Naive thymus-derived CD4-positive, alpha-beta T cell (primary cell): ENCODE data around the gene ASB13. TPM values are rescaled to one million over a fixed set of nuclear protein-coding genes. Genes with fewer than 3 reads are reported as not detected.

Experiments
- ATAC-seq: fragments of 150-1000 bp; cut with Tn5 transposase; 2 replicates; pipeline ENCODE4 v1.10.0; 2021; ENCODE audit warnings: mild to moderate bottlenecking, moderate library complexity
- CTCF ChIA-PET: fragments of 350-600 bp; sonication (Branson Sonifier 250); formaldehyde crosslinking; loops from one replicate; lab custom pipeline; 2021; ENCODE audit warnings: antibody characterized with exemption; lab: Charles Lee
- POLR2A ChIA-PET: fragments of 350-600 bp; sonication (Branson Sonifier 250); formaldehyde crosslinking; loops from one replicate; lab custom pipeline; 2021; ENCODE audit warnings: antibody characterized with exemption, inconsistent platforms; lab: Charles Lee
- DNase-seq, 9 donors: peaks; one replicate each; pipeline versions ENCODE4 v3.0.0 to v3.0.0-alpha.2; 2020 to 2022; ENCODE audit warnings: mixed read lengths in 1 of 9
- H3K27ac ChIP-seq: one replicate; pipeline ENCODE4 v1.7.0; 2013; ENCODE audit warnings: mild to moderate bottlenecking, low read depth, low read length, moderate library complexity
- H3K27me3 ChIP-seq, 2 donors: one replicate each; pipeline ENCODE4 v1.7.0; 2013; ENCODE audit warnings: low read length in 2 of 2, mild to moderate bottlenecking in 2 of 2, moderate library complexity in 2 of 2; ENCODE audit not compliant: control insufficient read depth in 2 of 2, insufficient read depth in 2 of 2
- H3K36me3 ChIP-seq, 3 experiments: 1 replicate in 2 of 3; 2 replicates in 1 of 3; pipeline ENCODE4 v1.7.0; 2013; ENCODE audit warnings: low read length in 3 of 3, mild to moderate bottlenecking in 3 of 3, moderate library complexity in 1 of 3; ENCODE audit not compliant: insufficient read depth in 3 of 3, control insufficient read depth in 2 of 3
- H3K4me1 ChIP-seq, 2 donors: one replicate each; pipeline ENCODE4 v1.7.0; 2013; ENCODE audit warnings: low read length in 2 of 2, mild to moderate bottlenecking in 2 of 2, moderate library complexity in 1 of 2; ENCODE audit not compliant: control insufficient read depth in 2 of 2, insufficient read depth in 2 of 2
- H3K4me3 ChIP-seq: 2 replicates; pipeline ENCODE4 v1.7.0; 2013; ENCODE audit warnings: mild to moderate bottlenecking, low read length
- H3K9me3 ChIP-seq, 3 experiments: 1 replicate in 2 of 3; 2 replicates in 1 of 3; pipeline ENCODE4 v1.7.0; 2013; ENCODE audit warnings: low read length in 3 of 3; ENCODE audit not compliant: control insufficient read depth in 2 of 3
- H3K27ac Mint-ChIP-seq, 9 donors: one replicate each; pipeline ENCODE4 v1.8.0; 2020 to 2022; ENCODE audit warnings: mixed read lengths in 9 of 9, mild to moderate bottlenecking in 8 of 9, moderate library complexity in 5 of 9, inconsistent platforms in 2 of 9
- H3K27me3 Mint-ChIP-seq, 5 donors: one replicate each; pipeline ENCODE4 v1.8.0; 2021 to 2022; ENCODE audit warnings: mixed read lengths in 5 of 5, mild to moderate bottlenecking in 1 of 5
- H3K36me3 Mint-ChIP-seq, 5 donors: one replicate each; pipeline ENCODE4 v1.8.0; 2020 to 2022; ENCODE audit warnings: mixed read lengths in 5 of 5, mild to moderate bottlenecking in 3 of 5, inconsistent platforms in 1 of 5
- H3K4me1 Mint-ChIP-seq, 7 donors: one replicate each; pipeline ENCODE4 v1.8.0; 2020 to 2022; ENCODE audit warnings: mixed read lengths in 7 of 7, mild to moderate bottlenecking in 3 of 7, inconsistent platforms in 1 of 7
- H3K4me3 Mint-ChIP-seq, 10 donors: one replicate each; pipeline ENCODE4 v1.8.0; 2020 to 2022; ENCODE audit warnings: mild to moderate bottlenecking in 10 of 10, mixed read lengths in 10 of 10, moderate library complexity in 6 of 10, inconsistent platforms in 2 of 10
- H3K9me3 Mint-ChIP-seq, 11 donors: one replicate each; pipeline ENCODE4 v1.8.0; 2020 to 2022; ENCODE audit warnings: mixed read lengths in 11 of 11, mild to moderate bottlenecking in 4 of 11, inconsistent platforms in 1 of 11, moderate library complexity in 1 of 11
- intact Hi-C, 2 donors: fragments of 100-400 bp; cut with micrococcal nuclease; formaldehyde crosslinking; loops; one replicate each; pipeline ENCODE4 v1.15.1; 2023
- polyA plus RNA-seq, 2 donors: library from polyadenylated mRNA; unstranded; fragments of 300-500 nt; fragmentation: Illumina TruSeq; gene quantifications; one replicate each; pipeline ENCODE4 v1.2.3, GENCODE V29; 2021
- total RNA-seq, 6 experiments: library from RNA in 5 of 6; stranded (reverse) in 5 of 6; gene quantifications; 1 replicate in 5 of 6; 2 replicates in 1 of 6; pipeline ENCODE4 v1.2.3 and lab custom pipeline; 2021 to 2026

ASB13 gene
- total and polyA plus RNA-seq, 7 experiments from 2014 or later: 8.0 to 23.4 (median 15.7) TPM

GRCh38 chr10:5679606-5680005 lies 13.2 kb upstream of the ASB13 start:
- peaks cover 0 to 6% of the 10 kb centered on the region in 2 donors for H3K4me1 ChIP-seq
- POLR2A ChIA-PET: interaction anchor here (1.3 kb wide), 1 partner anchor 9 kb away, joined by 7 read pairs; no protein-coding TSS in a partner anchor
- H3K27me3 ChIP-seq: no peaks in the 10 kb centered on the region
- intact Hi-C loops: loop anchor here (5.0 to 10.0 kb wide), 4 partner anchors 52 to 855 kb away; partner anchors contain the start of gene AKR1E2 (in 1 of the 2)
- DNase-seq (no peak), ATAC-seq (no peak)
- H3K9me3 Mint-ChIP-seq: peaks cover 0 to 6% (median under 1%) of the 10 kb centered on the region in 11 donors
- H3K4me3 Mint-ChIP-seq: no peak overlapping the region
- H3K36me3 Mint-ChIP-seq: peaks cover 0 to under 1% (median 0%) of the 10 kb centered on the region in 5 donors
- H3K4me3 ChIP-seq: no peak overlapping the region
- H3K4me1 Mint-ChIP-seq: peaks cover 3 to 19% (median 9%) of the 10 kb centered on the region in 7 donors
- H3K27ac ChIP-seq: no peak overlapping the region
- no peaks in the 10 kb centered on the region for H3K36me3 ChIP-seq
- no peak overlapping the region for H3K27ac Mint-ChIP-seq
- no peaks in the 10 kb centered on the region for H3K9me3 ChIP-seq
- CTCF ChIA-PET: no interaction called here
- H3K27me3 Mint-ChIP-seq: peaks cover 16 to 29% (median 23%) of the 10 kb centered on the region in 5 donors

- ATAC-seq: no peak
- ChIA-PET CTCF (no interaction called here), POLR2A (interaction anchor here (0.6 to 1.3 kb wide), 2 partner anchors 9 to 21 kb away, joined by 3 to 7 read pairs; no protein-coding TSS in a partner anchor)
- H3K4me1 Mint-ChIP-seq: peaks cover 1 to 13% (median 3%) of the 10 kb centered on the region in 7 donors
- peaks cover 19 to 28% (median 23%) of the 10 kb centered on the region in 5 donors for H3K27me3 Mint-ChIP-seq
- no peak for DNase-seq
- no peak overlapping the region for H3K27ac ChIP-seq
- peaks cover 0 to 8% (median 6%) of the 10 kb centered on the region in 11 donors for H3K9me3 Mint-ChIP-seq
- H3K9me3 ChIP-seq: no peaks in the 10 kb centered on the region
- no peak overlapping the region for H3K4me3 Mint-ChIP-seq
- no peaks in the 10 kb centered on the region for H3K36me3 ChIP-seq
- peaks cover 0 to 4% (median 3%) of the 10 kb centered on the region in 5 donors for H3K36me3 Mint-ChIP-seq
- H3K4me1 ChIP-seq: peaks cover 0 to 3% of the 10 kb centered on the region in 2 donors
- no peaks in the 10 kb centered on the region for H3K27me3 ChIP-seq
- H3K27ac Mint-ChIP-seq: no peak overlapping the region
- intact Hi-C loops: no loop called here
- no peak overlapping the region for H3K4me3 ChIP-seq
Observed at GRCh38 chr10:5679037-5679435, 12.6 kb upstream of the ASB13 start.

GRCh38 chr10:5678397-5679036 lies 12.1 kb upstream of the ASB13 start:
- peaks cover 0 to 10% (median 0%) of the 10 kb centered on the region in 7 donors for H3K4me1 Mint-ChIP-seq
- DNase-seq (no peak), ATAC-seq (no peak)
- H3K27me3 ChIP-seq: no peaks in the 10 kb centered on the region
- H3K9me3 Mint-ChIP-seq: peaks cover 0 to 11% (median 7%) of the 10 kb centered on the region in 11 donors
- H3K36me3 Mint-ChIP-seq: peaks cover 0 to 6% (median 3%) of the 10 kb centered on the region in 5 donors
- H3K27ac ChIP-seq: no peak overlapping the region
- H3K27ac Mint-ChIP-seq: no peak overlapping the region
- H3K4me3 Mint-ChIP-seq: no peak overlapping the region
- H3K4me3 ChIP-seq: no peak overlapping the region
- ChIA-PET POLR2A (interaction anchor here (0.6 to 1.3 kb wide), 2 partner anchors 8 to 22 kb away, joined by 3 to 7 read pairs; no protein-coding TSS in a partner anchor), CTCF (no interaction called here)
- no peaks in the 10 kb centered on the region for H3K36me3 ChIP-seq
- no peaks in the 10 kb centered on the region for H3K9me3 ChIP-seq
- intact Hi-C loops: no loop called here
- no peaks in the 10 kb centered on the region for H3K4me1 ChIP-seq
- H3K27me3 Mint-ChIP-seq: peaks cover 19 to 29% (median 23%) of the 10 kb centered on the region in 5 donors

- Histone ChIP-seq H3K27me3 (no peaks in the 10 kb centered on the region), H3K4me3 (no peak overlapping the region), H3K36me3 (peaks cover 0 to 4% (median 0%) of the 10 kb centered on the region in 3 experiments), H3K9me3 (no peaks in the 10 kb centered on the region), H3K27ac (no peak overlapping the region), H3K4me1 (peaks cover under 1 to 9% of the 10 kb centered on the region in 2 donors)
- no peak for DNase-seq
- CTCF ChIA-PET: no interaction called here
- intact Hi-C loops: no loop called here
- POLR2A ChIA-PET: interaction anchor here (0.9 to 1.4 kb wide), 2 partner anchors 8 to 14 kb away, joined by 3 to 7 read pairs; partner anchors contain the start of gene TASOR2
- Mint-ChIP-seq H3K4me3 (peak overlapping the region in 1 of 10 donors; percentile 2), H3K4me1 (peaks cover 6 to 16% (median 14%) of the 10 kb centered on the region in 7 donors), H3K27me3 (peaks cover 0 to 20% (median 5%) of the 10 kb centered on the region in 5 donors), H3K36me3 (peaks cover 0 to 10% (median 8%) of the 10 kb centered on the region in 5 donors), H3K27ac (peak overlapping the region in 1 of 9 donors; percentile 20), H3K9me3 (peaks cover 0 to 22% (median 13%) of the 10 kb centered on the region in 11 donors)
- ATAC-seq: no peak
Observed at GRCh38 chr10:5670662-5671375, 4.4 kb upstream of the ASB13 start.

- CTCF ChIA-PET: no interaction called here
- no peak overlapping the region for H3K4me3 ChIP-seq
- no peak overlapping the region for H3K27ac ChIP-seq
- peaks cover 0 to 21% (median 11%) of the 10 kb centered on the region in 11 donors for H3K9me3 Mint-ChIP-seq
- DNase-seq (no peak), ATAC-seq (no peak)
- POLR2A ChIA-PET: interaction anchor here (0.6 to 1.4 kb wide), 3 partner anchors 10 to 14 kb away, joined by 3 to 7 read pairs (median 4); no protein-coding TSS in a partner anchor
- peaks cover 6 to 25% (median 20%) of the 10 kb centered on the region in 7 donors for H3K4me1 Mint-ChIP-seq
- H3K27me3 Mint-ChIP-seq: peaks cover 0 to 23% (median 3%) of the 10 kb centered on the region in 5 donors
- peaks cover 0 to 5% (median 0%) of the 10 kb centered on the region in 3 experiments for H3K36me3 ChIP-seq
- peak overlapping the region in 1 of 10 donors; percentile 2 for H3K4me3 Mint-ChIP-seq
- H3K4me1 ChIP-seq: peaks cover 6 to 9% of the 10 kb centered on the region in 2 donors
- H3K9me3 ChIP-seq: no peaks in the 10 kb centered on the region
- H3K27ac Mint-ChIP-seq: no peak overlapping the region
- H3K27me3 ChIP-seq: no peaks in the 10 kb centered on the region
- peaks cover 0 to 9% (median 8%) of the 10 kb centered on the region in 5 donors for H3K36me3 Mint-ChIP-seq
- intact Hi-C loops: loop anchor here (5.0 kb wide), 2 partner anchors 37 to 42 kb away; no protein-coding TSS in a partner anchor
Observed at GRCh38 chr10:5669604-5670003, 3.2 kb upstream of the ASB13 start.

- Histone ChIP-seq H3K27ac (no peak overlapping the region), H3K36me3 (peaks cover 0 to 5% (median 0%) of the 10 kb centered on the region in 3 experiments), H3K4me1 (peaks cover 6 to 9% of the 10 kb centered on the region in 2 donors), H3K4me3 (no peak overlapping the region), H3K9me3 (no peaks in the 10 kb centered on the region), H3K27me3 (no peaks in the 10 kb centered on the region)
- no peak for ATAC-seq
- no peak for DNase-seq
- no peak overlapping the region for H3K27ac Mint-ChIP-seq
- peaks cover 13 to 36% (median 25%) of the 10 kb centered on the region in 7 donors for H3K4me1 Mint-ChIP-seq
- peaks cover 0 to 5% (median 4%) of the 10 kb centered on the region in 5 donors for H3K36me3 Mint-ChIP-seq
- peak overlapping the region in 1 of 10 donors; percentile 8 for H3K4me3 Mint-ChIP-seq
- H3K9me3 Mint-ChIP-seq: peaks cover 0 to 11% (median 4%) of the 10 kb centered on the region in 11 donors
- intact Hi-C loops: loop anchor here (5.0 kb wide), 2 partner anchors 36 to 41 kb away; no protein-coding TSS in a partner anchor
- CTCF ChIA-PET: no interaction called here
- POLR2A ChIA-PET: interaction anchor here (0.6 to 1.3 kb wide), 3 partner anchors 16 to 1668 kb away, joined by 3 to 5 read pairs (median 3); partner anchors contain the start of gene TASOR2
- H3K27me3 Mint-ChIP-seq: peaks cover 0 to 22% (median 0%) of the 10 kb centered on the region in 5 donors
Observed at GRCh38 chr10:5668429-5668828, 2.0 kb upstream of the ASB13 start.
